IPS DF 6.9 (cell line): ENCODE data around the gene SLC2A4.

ENCODE experiments used
- DNase-seq: peaks from one replicate; pipeline ENCODE4 v3.0.0-alpha.2; 2013; ENCODE audit warnings: low read depth, low spot score
- H3K27ac ChIP-seq: one replicate; pipeline ENCODE4 v1.5.1; 2013; ENCODE audit warnings: low read length, control low read depth
- H3K27me3 ChIP-seq: 2 replicates; pipeline ENCODE4 v1.6.1; 2013; ENCODE audit warnings: mild to moderate bottlenecking, low read length; ENCODE audit not compliant: control insufficient read depth, insufficient read depth
- H3K36me3 ChIP-seq: 2 replicates; pipeline ENCODE4 v1.6.1; 2013; ENCODE audit warnings: low read length; ENCODE audit not compliant: control insufficient read depth, insufficient read depth
- H3K4me1 ChIP-seq: 2 replicates; pipeline ENCODE4 v1.6.1; 2013; ENCODE audit warnings: low read length; ENCODE audit not compliant: control insufficient read depth, insufficient read depth
- H3K4me3 ChIP-seq: 2 replicates; pipeline ENCODE4 v1.5.1; 2013; ENCODE audit warnings: mild to moderate bottlenecking, low read length
- H3K9me3 ChIP-seq: 2 replicates; pipeline ENCODE4 v1.6.1; 2013; ENCODE audit warnings: low read length, inconsistent platforms; ENCODE audit not compliant: control insufficient read depth, insufficient read depth
- WGBS: extraction: QIAGEN DNeasy Blood & Tissue Kit; methylation state at CpG from one replicate; pipeline ENCODE4 v1.1.7; 2013; ENCODE audit warnings: mixed read lengths, missing lambda C conversion rate; ENCODE audit not compliant: insufficient read length, insufficient coverage; 5-methylcytosine and 5-hydroxymethylcytosine counted together

SLC2A4 gene

GRCh38 chr17:7290685-7291084 lies 9.2 kb downstream of the SLC2A4 start:
- Histone ChIP-seq H3K27me3 (peaks cover under 1% of the 10 kb centered on the region; the same call in 1 of the 2 replicates), H3K27ac (no peak overlapping the region), H3K36me3 (no peaks in the 10 kb centered on the region), H3K9me3 (no peaks in the 10 kb centered on the region), H3K4me3 (no peak overlapping the region), H3K4me1 (peaks cover 3% of the 10 kb centered on the region)
- no peak for DNase-seq
- no CpG with 5 or more reads among the region's 11 CpGs for WGBS

GRCh38 chr17:7292194-7292593 lies 10.7 kb downstream of the SLC2A4 start:
- Histone ChIP-seq H3K27me3 (peaks cover 2% of the 10 kb centered on the region; the same call in 1 of the 2 replicates), H3K4me1 (peaks cover 3% of the 10 kb centered on the region), H3K9me3 (no peaks in the 10 kb centered on the region), H3K27ac (no peak overlapping the region), H3K36me3 (no peaks in the 10 kb centered on the region), H3K4me3 (no peak overlapping the region)
- WGBS: no CpG with 5 or more reads among the region's 2 CpGs
- no peak for DNase-seq

- H3K27me3 ChIP-seq: peaks cover 2% of the 10 kb centered on the region; the same call in 1 of the 2 replicates
- WGBS: no CpG with 5 or more reads among the region's 6 CpGs
- no peak overlapping the region for H3K4me3 ChIP-seq
- H3K36me3 ChIP-seq: no peaks in the 10 kb centered on the region
- H3K4me1 ChIP-seq: peaks cover 3% of the 10 kb centered on the region
- H3K27ac ChIP-seq: no peak overlapping the region
- no peaks in the 10 kb centered on the region for H3K9me3 ChIP-seq
- DNase-seq: no peak
Measured at GRCh38 chr17:7292729-7293128, 11.2 kb downstream of the SLC2A4 start.

GRCh38 chr17:7293159-7293558 lies 11.6 kb downstream of the SLC2A4 start:
- DNase-seq: no peak
- Histone ChIP-seq H3K27ac (no peak overlapping the region), H3K36me3 (no peaks in the 10 kb centered on the region), H3K4me3 (no peak overlapping the region), H3K4me1 (peaks cover 3% of the 10 kb centered on the region), H3K9me3 (no peaks in the 10 kb centered on the region), H3K27me3 (peaks cover 2% of the 10 kb centered on the region; the same call in 1 of the 2 replicates)
- WGBS: no CpG with 5 or more reads among the region's 11 CpGs

GRCh38 chr17:7293816-7294613 lies 12.5 kb downstream of the SLC2A4 start:
- peaks cover 3% of the 10 kb centered on the region for H3K4me1 ChIP-seq
- no peaks in the 10 kb centered on the region for H3K9me3 ChIP-seq
- H3K27ac ChIP-seq: no peak overlapping the region
- H3K36me3 ChIP-seq: no peaks in the 10 kb centered on the region
- H3K4me3 ChIP-seq: peak overlapping the region; percentile 65; the same call in 1 of the 2 replicates
- no peak for DNase-seq
- no CpG with 5 or more reads among the region's 75 CpGs for WGBS
- peaks cover 2% of the 10 kb centered on the region; the same call in 1 of the 2 replicates for H3K27me3 ChIP-seq

GRCh38 chr17:7294614-7295153 lies 13.2 kb downstream of the SLC2A4 start, which contains the start of gene YBX2:
Gene YBX2 (minus strand): TSS chr17:7294639. CDS start chr17:7294500, 139 bp downstream.
- Histone ChIP-seq H3K4me3 (peak within 1 kb of the TSS; percentile 65), H3K4me1 (peaks cover 2% of the 10 kb centered on the region; the same call in 1 of the 2 replicates), H3K27ac (no peak within 1 kb of the TSS), H3K9me3 (no peaks in the 10 kb centered on the region), H3K36me3 (no peaks in the 10 kb centered on the region), H3K27me3 (peaks cover 2% of the 10 kb centered on the region; the same call in 1 of the 2 replicates)
- WGBS: no CpG with 5 or more reads among the region's 57 CpGs
- DNase-seq: peak; percentile 91

GRCh38 chr17:7295230-7296180 lies 14.0 kb downstream of the SLC2A4 start:
- WGBS: no CpG with 5 or more reads among the region's 42 CpGs
- Histone ChIP-seq H3K36me3 (no peaks in the 10 kb centered on the region), H3K9me3 (no peaks in the 10 kb centered on the region), H3K27me3 (peaks cover 2% of the 10 kb centered on the region; the same call in 1 of the 2 replicates), H3K4me1 (peaks cover 2% of the 10 kb centered on the region; the same call in 1 of the 2 replicates), H3K27ac (no peak overlapping the region), H3K4me3 (no peak overlapping the region; the same call in 1 of the 2 replicates)
- no peak for DNase-seq

GRCh38 chr17:7296189-7296861 lies 14.8 kb downstream of the SLC2A4 start:
- no peak overlapping the region for H3K27ac ChIP-seq
- peaks cover 2% of the 10 kb centered on the region; the same call in 1 of the 2 replicates for H3K27me3 ChIP-seq
- peaks cover 2% of the 10 kb centered on the region; the same call in 1 of the 2 replicates for H3K4me1 ChIP-seq
- WGBS: no CpG with 5 or more reads among the region's 51 CpGs
- no peaks in the 10 kb centered on the region for H3K9me3 ChIP-seq
- no peak overlapping the region for H3K4me3 ChIP-seq
- peak; percentile 82 for DNase-seq
- H3K36me3 ChIP-seq: no peaks in the 10 kb centered on the region

- no peaks in the 10 kb centered on the region for H3K36me3 ChIP-seq
- no peak for DNase-seq
- no CpG with 5 or more reads among the region's 7 CpGs for WGBS
- no peak overlapping the region for H3K4me3 ChIP-seq
- H3K27me3 ChIP-seq: no peaks in the 10 kb centered on the region
- H3K27ac ChIP-seq: no peak overlapping the region
- H3K4me1 ChIP-seq: no peaks in the 10 kb centered on the region
- H3K9me3 ChIP-seq: no peaks in the 10 kb centered on the region
Measured at GRCh38 chr17:7304179-7304578, 22.7 kb downstream of the SLC2A4 start.
